Liver (tissue), 3 donors: ENCODE measurements around the gene CHSY1.

Experiments
- CTCF ChIP-seq: fragments of 150-350 bp; IDR thresholded peaks from 2 replicates; pipeline ENCODE4 v1.5.1; 2017; ENCODE audit warnings: improper control_type of control experiment, low read depth, low read length; ENCODE audit not compliant: missing input control
- FOXA1 ChIP-seq: IDR thresholded peaks from 2 replicates; pipeline ENCODE4 v1.6.1; 2016; ENCODE audit warnings: antibody characterized with exemption
- GABPA ChIP-seq, 2 donors: IDR thresholded peaks in 1 of 2; conservative IDR thresholded peaks in 1 of 2; 2 replicates each; pipeline ENCODE4 v1.6.1; 2016; ENCODE audit warnings: antibody characterized with exemption in 2 of 2, mild to moderate bottlenecking in 1 of 2, moderate library complexity in 1 of 2
- RAD21 ChIP-seq, 2 donors: IDR thresholded peaks; 2 replicates each; pipeline ENCODE4 v1.6.1; 2016; ENCODE audit warnings: antibody characterized with exemption in 2 of 2, mild to moderate bottlenecking in 2 of 2
- REST ChIP-seq: IDR thresholded peaks from 2 replicates; pipeline ENCODE4 v1.6.1; 2016; ENCODE audit warnings: antibody characterized with exemption, mild to moderate bottlenecking
- RXRA ChIP-seq, 2 donors: IDR thresholded peaks; 2 replicates each; pipeline ENCODE4 v1.6.1; 2017 to 2018; ENCODE audit warnings: antibody characterized with exemption in 2 of 2, mild to moderate bottlenecking in 1 of 2
- donor health status: healthy.
- donor health status: healthy.

- no peak for TF ChIP-seq RAD21 (IDR thresholded peaks at IDR 0.05)
- TF ChIP-seq CTCF = no peak
- no peak for TF ChIP-seq REST
- TF ChIP-seq RXRA (IDR thresholded peaks at IDR 0.05) = no peak
- no peak for TF ChIP-seq GABPA (IDR thresholded peaks at IDR 0.05 in 1 of 2, conservative IDR thresholded peaks at IDR 0.05 in 1 of 2)
- TF ChIP-seq FOXA1 = no peak
These were observed 105.6 kb downstream of the CHSY1 start for GRCh38 chr15:101146118-101146702.
